HepG2 (cell line): ENCODE measurements around the gene MFSD11. TPM values are rescaled to one million over a fixed set of nuclear protein-coding genes. Genes with fewer than 3 reads are reported as not detected.

ENCODE experiments used
- DR1 ChIP-seq: sonication (generic); formaldehyde crosslinking; IDR thresholded peaks from 2 replicates; pipeline ENCODE4 v1.8.0; 2021; ENCODE audit warnings: mild to moderate bottlenecking, missing genetic modification reagents, inconsistent platforms
- GATAD1 ChIP-seq: IDR thresholded peaks from 2 replicates; pipeline ENCODE4 v1.6.1; 2016; ENCODE audit warnings: missing genetic modification reagents, missing compliant biosample characterization
- GTF3A ChIP-seq: sonication (generic); formaldehyde crosslinking; conservative IDR thresholded peaks from 2 replicates; pipeline ENCODE4 v1.4.0; 2020; ENCODE audit warnings: mild to moderate bottlenecking, missing genetic modification reagents
- HDAC2 ChIP-seq: sonication (generic); formaldehyde crosslinking; IDR thresholded peaks from 2 replicates; pipeline ENCODE4 v1.4.0; 2020; ENCODE audit warnings: missing genetic modification reagents
- HOXA7 ChIP-seq: sonication (generic); formaldehyde crosslinking; IDR thresholded peaks from 2 replicates; pipeline ENCODE4 v1.8.1; 2022; ENCODE audit warnings: mild to moderate bottlenecking, missing genetic modification reagents, moderate library complexity
- KDM3A ChIP-seq: IDR thresholded peaks from 2 replicates; pipeline ENCODE4 v1.6.1; 2018; ENCODE audit warnings: low read depth, missing compliant biosample characterization
- KDM4B ChIP-seq: sonication (generic); formaldehyde crosslinking; IDR thresholded peaks from 2 replicates; pipeline ENCODE4 v1.4.0; 2020; ENCODE audit warnings: missing genetic modification reagents
- KMT2B ChIP-seq: IDR thresholded peaks from 2 replicates; pipeline ENCODE4 v1.6.1; 2016; ENCODE audit warnings: missing genetic modification reagents, missing compliant biosample characterization
- NFE2L1 ChIP-seq: sonication (generic); formaldehyde crosslinking; IDR thresholded peaks from 2 replicates; pipeline ENCODE4 v1.4.0; 2020; ENCODE audit warnings: missing genetic modification reagents, mild to moderate bottlenecking, borderline replicate concordance
- PCBP2 ChIP-seq: fragments of 200-400 bp; formaldehyde crosslinking; optimal IDR thresholded peaks from 2 replicates; pipeline ENCODE3; 2018; ENCODE audit warnings: low read length, low read depth; ENCODE audit not compliant: poor library complexity, severe bottlenecking
- POLR2A ChIP-seq, 2 experiments: IDR thresholded peaks; 2 replicates each; pipeline ENCODE4 v1.6.1; 2011; ENCODE audit warnings: low read depth in 2 of 2, low read length in 2 of 2, mild to moderate bottlenecking in 1 of 2, moderate library complexity in 1 of 2; ENCODE audit not compliant: insufficient read depth in 1 of 2
- POLR2AphosphoS5 ChIP-seq: IDR thresholded peaks from 2 replicates; pipeline ENCODE4 v1.6.1; 2012; ENCODE audit warnings: low read depth, low read length
- SATB2 ChIP-seq: sonication (generic); formaldehyde crosslinking; IDR thresholded peaks from 2 replicates; pipeline ENCODE4 v1.5.0; 2020; ENCODE audit warnings: missing genetic modification reagents
- TBX3 ChIP-seq: fragments of 450-650 bp; IDR thresholded peaks from 2 replicates; pipeline ENCODE4 v1.6.1; 2017; ENCODE audit warnings: antibody characterized with exemption, mild to moderate bottlenecking, inconsistent platforms, borderline replicate concordance
- XRCC5 ChIP-seq: fragments of 200-400 bp; formaldehyde crosslinking; optimal IDR thresholded peaks from 2 replicates; pipeline ENCODE3; 2017; ENCODE audit warnings: mild to moderate bottlenecking, low read length
- ZNF333 ChIP-seq: sonication (generic); formaldehyde crosslinking; IDR thresholded peaks from 2 replicates; pipeline ENCODE4 v1.4.0; 2020; ENCODE audit warnings: mild to moderate bottlenecking, missing genetic modification reagents, borderline replicate concordance
- ZNF543 ChIP-seq: sonication (generic); formaldehyde crosslinking; IDR thresholded peaks from 2 replicates; pipeline ENCODE4 v1.4.0; 2020; ENCODE audit warnings: mild to moderate bottlenecking, missing genetic modification reagents
- ZNF614 ChIP-seq: IDR thresholded peaks from 2 replicates; pipeline ENCODE4 v1.6.1; 2018; ENCODE audit warnings: missing biosample characterization, missing genetic modification reagents, inconsistent platforms, borderline replicate concordance
- ZNF670 ChIP-seq: sonication (generic); formaldehyde crosslinking; IDR thresholded peaks from 2 replicates; pipeline ENCODE4 v1.8.0; 2022; ENCODE audit warnings: mild to moderate bottlenecking, missing genetic modification reagents, borderline replicate concordance
- polyA plus RNA-seq, 8 experiments: library from polyadenylated mRNA; depleted of rRNA in 3 of 8; stranded (reverse) in 7 of 8; unstranded in 1 of 8; fragments of >200 nt; fragmentation: Illumina TruSeq in 4 of 8; extraction: Trizol in 4 of 8; gene quantifications; 2 replicates each; pipeline versions ENCODE4 v1.2.1 to v1.2.3, GENCODE V29; 2011 to 2016; ENCODE audit warnings: low read depth in 4 of 8, missing spikeins in 1 of 8, mixed read lengths in 1 of 8; ENCODE audit not compliant: insufficient read depth in 1 of 8
- total RNA-seq, 5 experiments: library from RNA; depleted of rRNA; stranded (reverse); fragments of >200 nt; fragmentation: Illumina TruSeq; extraction: Trizol; gene quantifications; 2 replicates each; pipeline ENCODE4 v1.2.3, GENCODE V29; 2016; ENCODE audit warnings: low read depth in 1 of 5
- TF ChIP-seq, protein P1 (sequence below): sonication (generic); formaldehyde crosslinking; IDR thresholded peaks from 2 replicates; pipeline ENCODE4; 2020; ENCODE audit warnings: missing genetic modification reagents, mild to moderate bottlenecking, borderline replicate concordance
- TF ChIP-seq, protein P2 (sequence below): sonication (generic); IDR thresholded peaks from 2 replicates; pipeline ENCODE4 v1.6.1; 2016; ENCODE audit warnings: low read depth, borderline replicate concordance
- TF ChIP-seq, protein P3 (sequence below): sonication (generic); formaldehyde crosslinking; IDR thresholded peaks from 2 replicates; pipeline ENCODE4 v1.5.0; 2020; ENCODE audit warnings: mild to moderate bottlenecking, missing genetic modification reagents

MFSD11 gene
- total and polyA plus RNA-seq, 2 of the 13 experiments (the other 11 are each of a cell fraction or from before 2014, with no cell fraction given) = 26.1 to 36.3 TPM

DNA sequence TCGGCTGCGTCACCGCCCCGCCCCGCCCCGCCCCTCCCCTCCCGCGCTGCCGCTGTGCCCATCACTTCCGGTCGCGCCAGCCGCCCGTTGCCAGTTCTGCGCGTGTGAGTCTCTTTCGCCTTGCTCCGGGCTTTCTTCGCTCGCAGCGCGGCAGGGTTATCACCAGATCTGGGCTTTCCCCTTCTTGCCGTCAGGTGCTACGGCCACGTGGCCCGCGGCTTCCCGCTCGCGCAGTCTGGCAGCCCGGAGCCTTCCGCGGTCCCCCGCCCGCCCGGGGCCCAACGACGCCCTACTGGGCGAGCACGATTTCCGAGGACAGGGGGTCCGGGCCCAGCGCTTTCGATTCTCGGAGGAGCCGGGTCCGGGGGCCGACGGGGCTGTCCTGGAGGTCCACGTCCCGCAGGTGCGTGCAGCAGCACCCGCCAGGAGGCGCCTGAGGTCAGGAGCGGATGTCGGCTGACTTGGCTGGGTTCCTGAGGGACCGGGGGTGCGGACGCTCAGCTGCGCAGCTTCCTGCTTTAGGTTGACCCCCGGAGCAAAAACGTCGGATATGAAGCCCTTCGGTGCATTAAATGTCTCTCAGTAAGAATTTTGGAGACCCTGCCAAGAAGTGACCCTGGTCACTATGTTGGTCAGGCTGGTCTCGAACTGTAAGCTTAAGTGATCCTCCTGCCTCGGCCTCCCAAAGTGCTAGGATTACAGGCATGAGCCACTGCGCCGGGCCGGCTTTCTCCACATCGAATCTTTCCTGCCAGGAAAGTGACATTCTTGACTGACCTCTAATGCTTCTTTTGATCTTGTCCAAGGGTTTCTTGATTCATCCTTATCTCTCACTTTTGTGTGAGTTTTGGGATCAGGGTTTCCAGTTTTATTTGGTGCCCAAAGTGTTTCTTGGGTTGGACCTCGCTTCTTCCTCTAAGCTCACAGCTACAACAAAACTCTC lies 10.9 kb upstream of the MFSD11 start, which contains the start of gene METTL23 (continued):
- TF ChIP-seq SATB2 (CRISPR knock-in tag) (peak; percentile 33; the same call in 1 of the 2 replicates), KDM3A (CRISPR knock-in tag) (no peak), XRCC5 (peak; percentile 70), ZNF670 (CRISPR knock-in tag) (peak; percentile 83), POLR2A (IDR thresholded peaks at IDR 0.05; ENCODE audit: insufficient read depth in 1 of 2, low read depth in 2 of 2, low read length in 2 of 2) (peak; percentile 50 to 89), KMT2B (peak; percentile 73; the same call in 1 of the 2 replicates), TBX3 (peak; percentile 8; the same call in 1 of the 2 replicates), PCBP2 (no peak), HOXA7 (CRISPR knock-in tag) (peak; percentile 68; the same call in 1 of the 2 replicates), KDM4B (CRISPR knock-in tag) (0 out of 2 replicates have a peak, but pooled peaks have one; percentile 15), DR1 (CRISPR knock-in tag) (no peak), ZNF543 (CRISPR knock-in tag) (no peak), ZNF333 (CRISPR knock-in tag) (peak; percentile 65; the same call in 1 of the 2 replicates), GATAD1 (CRISPR knock-in tag) (peak; percentile 82), POLR2AphosphoS5 (peak; percentile 97), ZNF614 (peak; percentile 65; the same call in 1 of the 2 replicates), HDAC2 (CRISPR knock-in tag) (peak; percentile 36; the same call in 1 of the 2 replicates), GTF3A (CRISPR knock-in tag) (peak; percentile 85), NFE2L1 (CRISPR knock-in tag) (peak; percentile 74; the same call in 1 of the 2 replicates)
- TF ChIP-seq, protein P1, sequence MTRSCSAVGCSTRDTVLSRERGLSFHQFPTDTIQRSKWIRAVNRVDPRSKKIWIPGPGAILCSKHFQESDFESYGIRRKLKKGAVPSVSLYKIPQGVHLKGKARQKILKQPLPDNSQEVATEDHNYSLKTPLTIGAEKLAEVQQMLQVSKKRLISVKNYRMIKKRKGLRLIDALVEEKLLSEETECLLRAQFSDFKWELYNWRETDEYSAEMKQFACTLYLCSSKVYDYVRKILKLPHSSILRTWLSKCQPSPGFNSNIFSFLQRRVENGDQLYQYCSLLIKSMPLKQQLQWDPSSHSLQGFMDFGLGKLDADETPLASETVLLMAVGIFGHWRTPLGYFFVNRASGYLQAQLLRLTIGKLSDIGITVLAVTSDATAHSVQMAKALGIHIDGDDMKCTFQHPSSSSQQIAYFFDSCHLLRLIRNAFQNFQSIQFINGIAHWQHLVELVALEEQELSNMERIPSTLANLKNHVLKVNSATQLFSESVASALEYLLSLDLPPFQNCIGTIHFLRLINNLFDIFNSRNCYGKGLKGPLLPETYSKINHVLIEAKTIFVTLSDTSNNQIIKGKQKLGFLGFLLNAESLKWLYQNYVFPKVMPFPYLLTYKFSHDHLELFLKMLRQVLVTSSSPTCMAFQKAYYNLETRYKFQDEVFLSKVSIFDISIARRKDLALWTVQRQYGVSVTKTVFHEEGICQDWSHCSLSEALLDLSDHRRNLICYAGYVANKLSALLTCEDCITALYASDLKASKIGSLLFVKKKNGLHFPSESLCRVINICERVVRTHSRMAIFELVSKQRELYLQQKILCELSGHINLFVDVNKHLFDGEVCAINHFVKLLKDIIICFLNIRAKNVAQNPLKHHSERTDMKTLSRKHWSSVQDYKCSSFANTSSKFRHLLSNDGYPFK (CRISPR knock-in tag) = peak; percentile 60; the same call in 1 of the 2 replicates
- TF ChIP-seq, protein P2, sequence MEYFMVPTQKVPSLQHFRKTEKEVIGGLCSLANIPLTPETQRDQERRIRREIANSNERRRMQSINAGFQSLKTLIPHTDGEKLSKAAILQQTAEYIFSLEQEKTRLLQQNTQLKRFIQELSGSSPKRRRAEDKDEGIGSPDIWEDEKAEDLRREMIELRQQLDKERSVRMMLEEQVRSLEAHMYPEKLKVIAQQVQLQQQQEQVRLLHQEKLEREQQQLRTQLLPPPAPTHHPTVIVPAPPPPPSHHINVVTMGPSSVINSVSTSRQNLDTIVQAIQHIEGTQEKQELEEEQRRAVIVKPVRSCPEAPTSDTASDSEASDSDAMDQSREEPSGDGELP = peak; percentile 72; the same call in 1 of the 2 replicates
- TF ChIP-seq, protein P3, sequence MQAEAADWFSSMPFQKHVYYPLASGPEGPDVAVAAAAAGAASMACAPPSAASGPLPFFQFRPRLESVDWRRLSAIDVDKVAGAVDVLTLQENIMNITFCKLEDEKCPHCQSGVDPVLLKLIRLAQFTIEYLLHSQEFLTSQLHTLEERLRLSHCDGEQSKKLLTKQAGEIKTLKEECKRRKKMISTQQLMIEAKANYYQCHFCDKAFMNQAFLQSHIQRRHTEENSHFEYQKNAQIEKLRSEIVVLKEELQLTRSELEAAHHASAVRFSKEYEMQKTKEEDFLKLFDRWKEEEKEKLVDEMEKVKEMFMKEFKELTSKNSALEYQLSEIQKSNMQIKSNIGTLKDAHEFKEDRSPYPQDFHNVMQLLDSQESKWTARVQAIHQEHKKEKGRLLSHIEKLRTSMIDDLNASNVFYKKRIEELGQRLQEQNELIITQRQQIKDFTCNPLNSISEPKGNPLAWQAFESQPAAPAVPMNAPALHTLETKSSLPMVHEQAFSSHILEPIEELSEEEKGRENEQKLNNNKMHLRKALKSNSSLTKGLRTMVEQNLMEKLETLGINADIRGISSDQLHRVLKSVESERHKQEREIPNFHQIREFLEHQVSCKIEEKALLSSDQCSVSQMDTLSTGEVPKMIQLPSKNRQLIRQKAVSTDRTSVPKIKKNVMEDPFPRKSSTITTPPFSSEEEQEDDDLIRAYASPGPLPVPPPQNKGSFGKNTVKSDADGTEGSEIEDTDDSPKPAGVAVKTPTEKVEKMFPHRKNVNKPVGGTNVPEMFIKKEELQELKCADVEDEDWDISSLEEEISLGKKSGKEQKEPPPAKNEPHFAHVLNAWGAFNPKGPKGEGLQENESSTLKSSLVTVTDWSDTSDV (CRISPR knock-in tag) = no peak
